ENCODE measurements around the gene EFNB2. TPM values are rescaled to one million over a fixed set of nuclear protein-coding genes. Genes with fewer than 3 reads are reported as not detected.

EFNB2 gene
- total RNA-seq, 4 donors from 2014 or later, result 4.6 to 32.6 (median 15.9) TPM

DNA sequence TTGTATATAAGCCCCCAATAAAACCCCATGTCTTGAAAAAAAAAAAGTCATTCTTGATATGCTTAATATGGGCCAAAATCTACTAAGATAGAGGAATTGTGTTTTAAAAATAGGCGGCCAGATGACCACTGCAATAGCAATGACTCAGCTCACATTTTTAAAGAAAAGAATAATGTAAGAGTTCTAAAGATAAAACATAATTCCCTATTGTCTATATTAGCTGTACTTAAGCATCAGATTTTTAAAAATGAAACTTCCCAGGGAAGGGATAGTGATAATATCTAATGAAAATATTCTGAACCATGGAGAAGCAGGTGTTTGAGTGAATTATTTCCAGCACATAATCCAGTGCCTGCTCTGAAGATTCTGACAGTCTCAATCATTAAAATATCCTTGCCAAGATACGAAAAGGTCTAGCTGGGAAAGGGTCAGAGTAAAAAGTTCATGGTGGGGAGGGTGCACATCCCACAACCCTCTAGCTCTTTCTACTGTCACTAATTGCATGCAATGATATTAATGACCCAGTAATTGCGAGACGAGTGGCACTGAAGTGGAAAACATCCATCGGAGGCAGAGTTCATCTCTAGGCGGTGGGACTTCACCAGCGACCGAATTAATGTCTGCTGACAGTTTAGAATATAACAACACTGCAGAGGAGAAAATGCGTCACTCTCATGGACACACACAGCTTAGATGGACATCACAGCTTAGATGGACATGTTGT is 31.6 kb downstream of the EFNB2 start:
- TF ChIP-seq, protein P1, sequence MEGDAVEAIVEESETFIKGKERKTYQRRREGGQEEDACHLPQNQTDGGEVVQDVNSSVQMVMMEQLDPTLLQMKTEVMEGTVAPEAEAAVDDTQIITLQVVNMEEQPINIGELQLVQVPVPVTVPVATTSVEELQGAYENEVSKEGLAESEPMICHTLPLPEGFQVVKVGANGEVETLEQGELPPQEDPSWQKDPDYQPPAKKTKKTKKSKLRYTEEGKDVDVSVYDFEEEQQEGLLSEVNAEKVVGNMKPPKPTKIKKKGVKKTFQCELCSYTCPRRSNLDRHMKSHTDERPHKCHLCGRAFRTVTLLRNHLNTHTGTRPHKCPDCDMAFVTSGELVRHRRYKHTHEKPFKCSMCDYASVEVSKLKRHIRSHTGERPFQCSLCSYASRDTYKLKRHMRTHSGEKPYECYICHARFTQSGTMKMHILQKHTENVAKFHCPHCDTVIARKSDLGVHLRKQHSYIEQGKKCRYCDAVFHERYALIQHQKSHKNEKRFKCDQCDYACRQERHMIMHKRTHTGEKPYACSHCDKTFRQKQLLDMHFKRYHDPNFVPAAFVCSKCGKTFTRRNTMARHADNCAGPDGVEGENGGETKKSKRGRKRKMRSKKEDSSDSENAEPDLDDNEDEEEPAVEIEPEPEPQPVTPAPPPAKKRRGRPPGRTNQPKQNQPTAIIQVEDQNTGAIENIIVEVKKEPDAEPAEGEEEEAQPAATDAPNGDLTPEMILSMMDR (IDR thresholded peaks at IDR 0.05; ENCODE audit: low read depth), result no peak

DNA sequence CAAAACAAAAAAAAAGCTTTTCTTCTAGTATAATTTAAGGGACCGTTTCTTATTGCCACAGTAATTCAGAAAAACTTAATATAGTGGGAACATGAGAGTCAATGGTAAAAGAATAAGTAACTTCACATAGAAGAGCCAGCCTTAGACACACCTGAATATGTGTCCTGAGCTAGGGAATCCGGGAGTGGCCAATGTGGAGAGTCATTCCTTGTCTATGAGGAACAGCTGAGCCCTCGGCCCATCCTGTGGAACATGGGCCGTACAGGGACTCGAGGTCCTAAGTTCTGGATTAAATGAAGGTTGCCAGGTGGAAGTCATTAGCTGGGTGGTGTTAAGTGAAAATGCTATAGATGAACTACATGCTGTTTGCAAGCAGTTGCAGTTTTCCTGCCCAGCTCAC is 32.2 kb downstream of the EFNB2 start:
- TF ChIP-seq, protein P1 (IDR thresholded peaks at IDR 0.05; ENCODE audit: low read depth), result no peak

DNA sequence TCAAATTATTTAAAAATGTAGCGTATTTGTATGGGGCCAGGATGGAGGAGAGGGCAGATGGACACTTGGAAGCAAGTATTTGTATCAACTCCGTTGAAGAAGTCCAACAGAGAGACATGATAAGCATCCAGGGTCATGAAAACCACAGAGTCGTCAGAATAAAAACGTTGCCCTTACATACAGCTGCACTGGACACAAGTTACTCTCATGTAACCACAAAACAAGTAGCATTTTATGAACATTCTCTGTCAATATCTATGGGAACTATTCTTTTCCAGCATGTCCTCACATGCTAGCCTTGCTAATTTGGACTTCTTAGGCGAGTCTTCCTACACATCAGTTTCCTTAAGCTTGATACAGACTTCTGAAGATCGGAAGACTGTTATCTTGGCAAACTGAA is 35.0 kb downstream of the EFNB2 start:
- TF ChIP-seq, protein P1 (IDR thresholded peaks at IDR 0.05; ENCODE audit: low read depth), result no peak

DNA sequence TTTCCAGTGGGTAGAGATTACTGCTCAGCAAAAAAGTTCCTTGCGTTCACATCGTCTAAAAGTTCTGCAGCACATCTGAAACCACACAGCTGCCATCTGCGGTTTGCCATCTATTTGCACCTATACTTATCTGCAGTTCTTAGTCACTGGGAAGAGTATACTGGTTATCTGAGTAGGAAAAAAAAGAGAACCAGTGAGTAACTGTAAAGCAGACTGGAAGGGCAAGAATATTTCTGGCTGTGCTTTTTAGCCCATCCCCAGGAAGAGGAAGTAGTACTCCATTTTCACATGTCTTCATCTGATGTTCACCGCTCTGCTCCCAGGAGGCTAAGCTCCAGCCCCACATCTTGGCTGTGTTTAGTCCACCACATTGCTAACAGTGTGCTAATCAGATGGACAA is 35.6 kb downstream of the EFNB2 start:
- TF ChIP-seq, protein P1 (IDR thresholded peaks at IDR 0.05; ENCODE audit: low read depth), result no peak

DNA sequence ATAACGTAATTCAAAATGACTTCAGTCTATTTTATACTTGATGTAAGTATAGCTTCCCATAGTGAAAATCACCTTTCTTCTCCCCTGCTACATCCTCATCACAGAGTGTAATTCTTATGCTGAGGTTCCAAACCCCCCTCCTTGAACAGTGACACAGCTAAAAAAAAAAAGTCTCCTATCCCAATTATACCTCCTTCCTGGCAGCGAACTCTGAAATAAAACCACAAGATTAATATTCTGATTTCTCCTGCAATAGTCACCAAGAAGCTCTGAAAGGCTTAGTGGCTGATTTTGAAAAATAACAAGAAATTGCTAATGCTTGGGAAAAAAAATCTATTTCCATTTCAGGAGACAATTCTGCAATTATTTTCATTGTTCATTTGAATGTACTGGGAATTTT is 36.3 kb downstream of the EFNB2 start:
- TF ChIP-seq, protein P1 (IDR thresholded peaks at IDR 0.05; ENCODE audit: low read depth), result no peak

DNA sequence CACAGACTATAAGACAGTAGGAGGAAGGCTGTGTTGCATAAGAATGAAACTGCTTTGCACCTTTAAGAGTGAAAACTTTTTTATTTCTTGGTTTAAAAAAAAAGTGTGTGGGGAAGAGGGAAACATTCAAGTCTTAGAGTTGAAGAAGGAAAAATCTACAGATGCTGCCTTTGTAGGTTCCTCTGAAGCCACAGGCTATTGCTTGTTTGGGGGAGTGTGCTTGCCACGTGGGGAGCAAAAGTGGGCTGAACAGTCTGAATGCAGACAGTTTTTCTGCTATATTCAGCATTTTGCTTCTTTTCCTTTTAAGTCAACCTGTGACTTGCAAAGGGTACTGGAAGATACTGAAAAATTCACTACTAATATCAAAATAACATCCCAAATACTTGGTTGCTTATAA is 36.9 kb downstream of the EFNB2 start:
- TF ChIP-seq, protein P1 (IDR thresholded peaks at IDR 0.05; ENCODE audit: low read depth), result no peak

DNA sequence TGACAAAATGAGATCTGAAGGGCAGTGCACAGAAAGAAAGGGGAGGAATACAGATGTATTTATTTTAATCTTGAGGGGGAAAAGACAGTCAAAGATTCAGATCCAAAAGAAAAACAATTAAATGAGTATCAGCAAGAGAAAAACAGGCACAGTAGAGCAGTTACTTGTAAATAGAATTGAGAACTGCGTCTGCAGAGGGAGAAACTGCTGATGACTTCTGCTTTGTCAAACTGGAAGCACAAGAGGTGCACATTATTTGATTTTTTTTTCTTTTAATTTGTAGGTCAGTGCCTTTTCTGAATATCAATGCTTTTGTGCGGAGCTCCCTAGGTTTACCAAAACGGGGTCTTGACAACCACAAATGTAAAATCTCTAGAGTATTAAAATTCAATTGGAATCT is 37.3 kb downstream of the EFNB2 start:
- TF ChIP-seq, protein P1 (IDR thresholded peaks at IDR 0.05; ENCODE audit: low read depth), result no peak
